DOHH2 (cell line): Measurements from ENCODE around the gene DNAJC4.

Experiments
- CTCF ChIP-seq: fragments of 200-600 bp; sonication (generic); IDR thresholded peaks from one replicate; pipeline ENCODE4 v1.5.1; 2014; ENCODE audit warnings: antibody characterized with exemption, mild to moderate bottlenecking, low read depth, low read length; ENCODE audit not compliant: poor library complexity, severe bottlenecking
- EZH2phosphoT487 ChIP-seq: fragments of 200-600 bp; sonication (generic); IDR thresholded peaks from 2 replicates; pipeline ENCODE4 v1.6.1; 2017; ENCODE audit warnings: borderline replicate concordance, mild to moderate bottlenecking, antibody characterized with exemption, low read length, moderate library complexity, mixed read lengths

GRCh38 chr11:64281957-64282770, 51.8 kb downstream of the DNAJC4 start:
- TF ChIP-seq CTCF, result no peak
- no peak for TF ChIP-seq EZH2phosphoT487
